IMR-90 (cell line): ENCODE results near the gene LETM1. TPM values are rescaled to one million over a fixed set of nuclear protein-coding genes. Genes with fewer than 3 reads are reported as not detected.

Experiments
- CHD1 ChIP-seq: IDR thresholded peaks from 2 replicates; pipeline ENCODE4 v1.6.1; 2012; ENCODE audit warnings: low read depth, low read length, improper control_type of control experiment
- MAFK ChIP-seq: IDR thresholded peaks from 2 replicates; pipeline ENCODE4 v1.6.1; 2012; ENCODE audit warnings: low read depth, low read length, improper control_type of control experiment
- MAZ ChIP-seq: IDR thresholded peaks from 2 replicates; pipeline ENCODE4 v1.6.1; 2012; ENCODE audit warnings: low read depth, mild to moderate bottlenecking, low read length, improper control_type of control experiment, moderate library complexity, borderline replicate concordance
- SMC3 ChIP-seq: fragments of 150-350 bp; IDR thresholded peaks from 2 replicates; pipeline ENCODE4 v1.6.1; 2016; ENCODE audit warnings: low read depth, mild to moderate bottlenecking, antibody characterized with exemption, low read length, moderate library complexity
- USF2 ChIP-seq: fragments of 150-350 bp; IDR thresholded peaks from 2 replicates; pipeline ENCODE4 v1.6.1; 2017; ENCODE audit warnings: mild to moderate bottlenecking, antibody characterized with exemption, low read length, low read depth
- polyA plus RNA-seq, 3 experiments: library from polyadenylated mRNA; depleted of rRNA; stranded (reverse); fragments of >200 nt; gene quantifications; 2 replicates each; pipeline ENCODE4 v1.2.3, GENCODE V29; 2012; ENCODE audit warnings: low replicate concordance in 1 of 3
- total RNA-seq: library from RNA; depleted of rRNA; stranded (reverse); fragments of >200 nt; gene quantifications from 2 replicates; pipeline ENCODE4 v1.2.3, GENCODE V29; 2012
- TF ChIP-seq, protein P1 (sequence below): fragments of 150-350 bp; IDR thresholded peaks from 2 replicates; pipeline ENCODE4 v1.6.1; 2016; ENCODE audit warnings: low read depth, mild to moderate bottlenecking, low read length, moderate library complexity, borderline replicate concordance

Gene LETM1
- total and polyA plus RNA-seq, 2 of the 4 experiments (the other 2 are of a cell fraction) = 25.0 to 49.3 TPM

GRCh38 chr4:1808851-1809753 is 46.9 kb downstream of the LETM1 start (continued):
- TF ChIP-seq, protein P1, sequence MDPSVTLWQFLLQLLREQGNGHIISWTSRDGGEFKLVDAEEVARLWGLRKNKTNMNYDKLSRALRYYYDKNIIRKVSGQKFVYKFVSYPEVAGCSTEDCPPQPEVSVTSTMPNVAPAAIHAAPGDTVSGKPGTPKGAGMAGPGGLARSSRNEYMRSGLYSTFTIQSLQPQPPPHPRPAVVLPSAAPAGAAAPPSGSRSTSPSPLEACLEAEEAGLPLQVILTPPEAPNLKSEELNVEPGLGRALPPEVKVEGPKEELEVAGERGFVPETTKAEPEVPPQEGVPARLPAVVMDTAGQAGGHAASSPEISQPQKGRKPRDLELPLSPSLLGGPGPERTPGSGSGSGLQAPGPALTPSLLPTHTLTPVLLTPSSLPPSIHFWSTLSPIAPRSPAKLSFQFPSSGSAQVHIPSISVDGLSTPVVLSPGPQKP = no peak
- TF ChIP-seq USF2 (no peak), MAFK (no peak), MAZ (no peak), CHD1 (no peak), SMC3 (no peak)
